Adipose tissue (tissue), 3 donors: ENCODE data around the gene ALG10B. TPM values are rescaled to one million over a fixed set of nuclear protein-coding genes. Genes with fewer than 3 reads are reported as not detected.
"Not testable (repeated sequence)": the region's sequence is repeated elsewhere in the genome, so short reads cannot be mapped to it uniquely, and the experiment has no call there.

Experiments
- H3K27ac ChIP-seq: one replicate; pipeline ENCODE4 v1.5.1; 2013; ENCODE audit warnings: low read depth, low read length
- WGBS, 3 donors: extraction: QIAGEN DNeasy Blood & Tissue Kit; methylation state at CpG; one replicate each; pipeline ENCODE4 v1.1.7; 2013; 5-methylcytosine and 5-hydroxymethylcytosine counted together
- polyA plus RNA-seq, 3 donors: library from polyadenylated mRNA; stranded (reverse); fragments of 200-250 nt; gene quantifications; one replicate each; pipeline ENCODE4 v1.2.3, GENCODE V29; 2013
- donor health status: healthy with polysubstance abuse.
- donor health status: Bipolar disorder and iron deficiency.
- donor health status: healthy.

ALG10B gene
- 1 to 10 TPM in 2 of 3 donors, under 1 TPM in 1; 0.56 to 3.4 (median 1.5) TPM for polyA plus RNA-seq

- WGBS, 3 donors = 0 to 1% (median 0%) methylated on average over 42 of the region's 42 CpGs
- H3K27ac ChIP-seq = no peak within 1 kb of the TSS
Observed at GRCh38 chr12:38316391-38317129, at the start of gene ALG10B. Gene ALG10B, plus strand, starts transcription at chr12:38316774. Its CDS starts 120 bp downstream, at chr12:38316894.

- H3K27ac ChIP-seq = no peak overlapping the region
Observed at GRCh38 chr12:38268612-38269011, 48.0 kb upstream of the ALG10B start.

- WGBS, 3 donors = 30 to 45% (median 43%) methylated on average over 1 of the region's 1 CpG
- no peak overlapping the region for H3K27ac ChIP-seq
Observed at GRCh38 chr12:38269897-38270296, 46.7 kb upstream of the ALG10B start.

GRCh38 chr12:38279756-38280155 is 36.8 kb upstream of the ALG10B start:
- no peak overlapping the region for H3K27ac ChIP-seq
- WGBS, 3 donors = 28 to 36% (median 36%) methylated on average over 2 of the region's 2 CpGs

GRCh38 chr12:38282886-38283285 is 33.7 kb upstream of the ALG10B start:
- H3K27ac ChIP-seq = no peak overlapping the region

GRCh38 chr12:38289396-38289795 is 27.2 kb upstream of the ALG10B start:
- 41 to 68% (median 64%) methylated on average over 2 of the region's 2 CpGs for WGBS, 3 donors
- H3K27ac ChIP-seq = no peak overlapping the region

- 51 to 69% (median 65%) methylated on average over 4 of the region's 4 CpGs for WGBS, 3 donors
- no peak overlapping the region for H3K27ac ChIP-seq
Observed at GRCh38 chr12:38291160-38291559, 25.4 kb upstream of the ALG10B start.

GRCh38 chr12:38302972-38303371 is 13.6 kb upstream of the ALG10B start:
- 18 to 28% (median 19%) methylated on average over 1 of the region's 1 CpG for whole genome bisulfite sequencing, 3 donors
- H3K27ac ChIP-seq = not testable (repeated sequence)

GRCh38 chr12:38321966-38322365 is 5.4 kb downstream of the ALG10B start:
- not testable (repeated sequence) for H3K27ac ChIP-seq
- WGBS, 3 donors = 85 to 90% (median 88%) methylated on average over 2 of the region's 2 CpGs

- no peak overlapping the region for H3K27ac ChIP-seq
- 62 to 81% (median 74%) methylated on average over 2 of the region's 2 CpGs for WGBS, 3 donors
Observed at GRCh38 chr12:38324912-38325311, 8.3 kb downstream of the ALG10B start.

- 65 to 91% (median 80%) methylated on average over 3 of the region's 3 CpGs for WGBS, 3 donors
- no peak overlapping the region for H3K27ac ChIP-seq
Observed at GRCh38 chr12:38327356-38327755, 10.8 kb downstream of the ALG10B start.

- H3K27ac ChIP-seq = no peak overlapping the region
- WGBS, 3 donors = 20 to 26% (median 21%) methylated on average over 6 of the region's 6 CpGs
Observed at GRCh38 chr12:38328306-38328895, 11.8 kb downstream of the ALG10B start.

- WGBS, 3 donors = 83 to 92% (median 92%) methylated on average over 7 to 25 of the region's 30 CpGs
Observed at GRCh38 chr12:38330414-38330813, 13.8 kb downstream of the ALG10B start.

GRCh38 chr12:38332814-38333213 is 16.2 kb downstream of the ALG10B start:
- no peak overlapping the region for H3K27ac ChIP-seq
- 96 to 98% (median 96%) methylated on average over 1 of the region's 1 CpG for WGBS, 3 donors

More at GRCh38 chr12:38330414-38330813, 13.8 kb downstream of the ALG10B start:
- not testable (repeated sequence) for H3K27ac ChIP-seq

GRCh38 chr12:38342444-38342843 is 25.9 kb downstream of the ALG10B start:
- H3K27ac ChIP-seq = no peak overlapping the region
- 40 to 66% (median 52%) methylated on average over 3 of the region's 3 CpGs for WGBS, 3 donors

- WGBS, 3 donors = 63 to 69% (median 64%) methylated on average over 4 of the region's 4 CpGs
- not testable (repeated sequence) for H3K27ac ChIP-seq
Observed at GRCh38 chr12:38343256-38343655, 26.7 kb downstream of the ALG10B start.

GRCh38 chr12:38343916-38344315 is 27.3 kb downstream of the ALG10B start:
- 45 to 86% (median 81%) methylated on average over 1 of the region's 1 CpG for WGBS, 3 donors
- H3K27ac ChIP-seq = not testable (repeated sequence)

- WGBS, 3 donors = 57 to 71% (median 61%) methylated on average over 4 of the region's 4 CpGs
Observed at GRCh38 chr12:38350342-38351174, 34.0 kb downstream of the ALG10B start.

GRCh38 chr12:38351175-38351508 is 34.6 kb downstream of the ALG10B start:
- 17 to 20% (median 18%) methylated on average over 1 of the region's 1 CpG for WGBS, 3 donors
- H3K27ac ChIP-seq = not testable (repeated sequence)

More at GRCh38 chr12:38350342-38351174, 34.0 kb downstream of the ALG10B start:
- no peak overlapping the region for H3K27ac ChIP-seq
